HUDEP-2 (cell line): ENCODE data around the gene NPAS3.

Source experiments
- DNase-seq, 76 experiments: peaks; one replicate each; lab custom pipeline; 2025; ENCODE audit not compliant: unreplicated experiment in 76 of 76; lab: John Stamatoyannopoulos, UW

NPAS3 gene

DNA sequence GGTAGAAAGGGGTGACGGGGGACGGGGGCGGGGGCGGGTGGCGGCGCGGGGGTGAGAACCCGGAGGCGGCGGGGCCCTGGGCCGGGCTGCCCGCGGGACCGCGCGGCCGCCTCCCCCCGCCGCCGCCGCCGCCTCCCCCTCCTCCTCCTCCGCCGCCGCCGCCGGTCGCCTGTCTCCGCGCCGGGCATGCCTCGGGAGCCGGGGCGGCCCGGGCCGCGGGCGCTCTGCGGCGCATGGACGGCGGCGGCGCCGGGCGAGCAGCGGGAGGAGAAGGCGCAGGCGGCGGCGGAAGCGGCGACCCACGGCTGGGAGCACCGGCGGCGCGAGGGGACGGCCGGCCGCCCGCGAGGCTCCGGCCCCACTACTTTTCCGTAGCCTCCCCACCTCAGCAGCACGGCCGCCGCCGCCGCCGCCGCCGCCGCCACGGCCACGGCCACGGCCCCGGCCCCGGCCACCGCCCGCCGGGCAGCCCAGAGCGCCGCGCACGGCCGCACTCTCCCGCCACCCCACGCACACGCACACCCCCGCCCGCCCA, at the start of gene NPAS3:
NPAS3 (plus strand) TSS at position 161 of the 535 bp plus-strand sequence.
- no peak for DNase-seq

DNA sequence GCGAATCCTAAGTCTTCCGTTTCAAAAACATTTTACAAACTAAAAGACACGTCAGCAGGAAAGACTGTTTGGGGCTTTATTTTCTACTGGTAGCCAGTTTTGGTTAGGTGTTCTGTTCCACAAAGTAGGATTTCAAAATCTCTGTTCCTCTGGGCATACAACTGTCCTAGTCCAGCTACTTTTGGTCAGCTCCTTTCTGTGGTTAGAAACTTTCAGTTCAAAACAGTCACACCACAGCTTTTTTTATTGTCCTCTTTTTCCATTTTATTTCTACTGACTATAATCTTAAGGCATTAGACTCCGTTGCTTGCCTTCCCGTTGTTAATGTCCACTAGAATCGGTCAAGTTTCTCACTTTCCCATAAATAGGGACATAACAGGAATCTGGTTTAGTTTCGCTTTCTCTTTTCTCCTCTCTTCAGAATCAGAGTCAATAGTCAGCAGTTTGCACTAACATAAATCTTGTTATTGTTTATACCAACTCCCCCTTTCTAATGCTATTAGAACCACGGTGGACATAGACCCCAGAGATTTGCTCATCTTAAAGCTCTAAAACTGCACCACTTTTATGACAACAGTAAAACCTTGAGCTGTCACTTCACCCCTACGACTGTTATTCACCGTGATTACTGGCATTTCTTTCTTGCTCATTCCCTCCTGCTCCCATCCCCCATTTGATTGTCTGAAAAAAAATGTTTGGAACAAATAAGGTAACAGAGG, 41.5 kb upstream of the NPAS3 start:
- no peak for DNase-seq

DNA sequence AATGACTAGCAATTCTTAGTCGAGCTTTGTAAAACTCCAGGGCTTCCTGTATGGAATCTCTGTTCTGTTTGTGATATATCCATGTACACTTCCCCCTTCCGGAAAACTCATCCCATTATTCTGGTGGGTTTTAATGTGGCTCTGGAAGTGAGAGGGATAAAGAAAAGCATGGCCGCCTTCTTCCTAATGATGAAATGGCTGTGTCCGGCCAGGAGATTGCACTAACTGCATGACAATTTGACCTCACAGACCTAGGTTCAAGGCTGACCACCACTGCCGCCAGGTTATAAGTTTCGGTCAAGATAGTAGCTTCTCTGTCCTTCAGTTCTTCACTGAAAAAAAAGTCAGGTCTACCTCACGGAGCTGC, 41.0 kb upstream of the NPAS3 start:
- DNase-seq = no peak

DNA sequence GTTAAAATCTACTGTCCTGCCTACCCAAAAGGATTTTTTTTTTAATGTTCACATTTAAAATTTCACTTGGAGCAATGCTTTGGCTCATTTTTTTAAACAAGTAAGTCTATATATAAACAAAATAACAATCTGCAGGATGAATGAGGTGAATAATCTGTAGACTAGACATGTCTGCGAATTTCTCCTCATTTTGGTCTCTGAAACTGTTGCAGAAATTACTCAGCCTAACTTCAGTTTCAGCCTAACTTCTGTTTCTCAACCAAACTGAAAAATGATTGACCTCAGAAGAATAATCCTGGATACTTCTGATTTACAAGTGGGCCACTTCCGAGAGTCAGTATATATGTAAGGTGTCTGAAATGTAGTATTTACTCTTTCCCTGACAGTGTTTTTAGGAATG, 39.8 kb upstream of the NPAS3 start:
- DNase-seq = no peak

DNA sequence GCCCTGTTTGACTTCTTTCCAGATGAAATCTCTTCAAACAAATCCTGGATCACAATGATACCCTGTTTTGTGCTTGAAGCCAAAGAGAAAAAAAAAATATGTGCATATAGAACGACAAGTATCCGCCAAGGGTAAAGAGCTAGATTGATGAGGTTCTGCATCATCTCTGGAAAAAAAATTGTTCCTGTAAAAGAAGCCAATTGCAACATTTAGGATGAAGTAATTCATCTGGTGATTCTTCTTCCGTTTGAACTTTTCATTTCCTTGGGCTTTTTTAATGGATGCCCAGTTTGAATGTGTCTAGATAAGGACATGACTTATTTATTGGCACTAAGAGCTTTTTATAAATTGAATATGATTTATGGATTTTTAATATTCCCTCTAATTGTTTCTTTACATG, 38.1 kb upstream of the NPAS3 start:
- DNase-seq = no peak

DNA sequence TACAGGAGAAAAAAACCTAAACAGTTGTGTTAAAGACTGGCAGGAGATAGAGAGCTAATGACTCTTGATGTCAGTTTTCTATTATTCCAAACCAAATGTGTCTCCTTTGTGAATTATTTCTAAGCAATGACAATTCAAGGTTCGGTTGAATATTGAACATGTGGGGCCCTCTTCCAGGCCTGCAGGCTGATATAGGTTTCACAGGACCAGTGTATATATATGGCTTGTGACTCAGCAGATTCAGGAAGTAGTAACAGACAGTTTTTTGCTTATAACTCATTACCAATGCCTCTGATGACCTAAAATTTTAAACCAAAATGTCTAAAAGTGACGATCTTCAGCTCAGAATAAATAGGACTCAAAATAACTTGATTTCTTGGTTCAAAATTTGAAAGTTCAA, 33.7 kb upstream of the NPAS3 start:
- no peak for DNase-seq

DNA sequence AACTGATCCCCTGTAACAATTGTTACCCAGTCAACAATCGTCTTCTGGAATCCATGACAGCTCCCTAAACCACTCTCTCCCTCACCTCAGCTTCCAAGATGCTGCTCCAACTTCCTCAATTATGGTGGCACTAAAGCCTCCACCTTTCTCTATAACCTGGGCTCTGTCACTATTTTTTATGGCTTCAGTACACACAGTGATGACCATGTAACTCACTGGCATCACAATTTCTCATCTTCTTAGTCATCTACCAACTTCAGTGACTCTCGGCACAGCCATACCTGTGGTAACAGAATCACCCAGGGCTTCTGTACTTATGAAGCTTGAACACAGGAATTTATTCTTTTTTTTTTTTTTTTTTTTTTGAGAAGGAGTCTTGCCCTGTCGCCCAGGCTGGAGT, 32.0 kb upstream of the NPAS3 start:
- DNase-seq = no peak

DNA sequence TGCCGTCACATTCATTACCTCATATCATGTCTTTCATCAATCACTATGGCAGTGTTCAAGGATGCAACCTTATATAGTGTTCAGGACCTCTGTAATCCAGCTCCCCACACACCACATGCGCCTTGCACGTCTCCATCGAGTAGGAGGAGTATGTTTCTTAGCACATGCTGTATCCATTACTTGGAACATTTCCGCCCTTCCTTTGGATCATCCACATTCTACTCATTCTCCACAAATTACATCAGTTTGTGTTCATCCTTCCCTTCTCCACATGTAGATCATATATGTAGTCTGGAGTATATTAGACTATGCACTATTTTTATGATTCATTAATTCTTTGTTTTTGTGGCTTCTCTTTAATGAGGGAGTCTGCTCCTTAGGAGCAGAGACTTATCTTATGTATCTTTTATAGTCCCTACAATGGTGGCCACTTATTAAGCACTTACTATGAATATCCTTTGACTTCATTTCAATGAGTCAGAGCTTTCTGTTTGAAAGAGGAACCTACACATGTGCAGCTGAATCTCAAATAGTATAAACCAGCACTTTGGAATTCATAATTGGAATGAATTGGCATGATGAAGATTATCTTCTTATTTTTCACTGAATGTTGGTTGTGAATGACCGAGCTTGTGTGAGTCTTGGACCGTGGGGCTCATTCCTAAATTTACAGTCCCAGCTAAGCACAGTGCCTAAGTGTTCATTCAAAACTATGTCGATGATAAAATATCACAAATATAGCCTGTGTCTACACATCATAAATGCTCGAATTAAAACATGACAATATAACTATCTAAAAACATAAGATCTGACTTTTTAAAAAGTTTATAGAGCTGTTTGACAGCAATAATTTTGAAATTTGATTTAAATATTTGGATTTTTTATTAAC, 30.2 kb upstream of the NPAS3 start:
- DNase-seq = no peak

DNA sequence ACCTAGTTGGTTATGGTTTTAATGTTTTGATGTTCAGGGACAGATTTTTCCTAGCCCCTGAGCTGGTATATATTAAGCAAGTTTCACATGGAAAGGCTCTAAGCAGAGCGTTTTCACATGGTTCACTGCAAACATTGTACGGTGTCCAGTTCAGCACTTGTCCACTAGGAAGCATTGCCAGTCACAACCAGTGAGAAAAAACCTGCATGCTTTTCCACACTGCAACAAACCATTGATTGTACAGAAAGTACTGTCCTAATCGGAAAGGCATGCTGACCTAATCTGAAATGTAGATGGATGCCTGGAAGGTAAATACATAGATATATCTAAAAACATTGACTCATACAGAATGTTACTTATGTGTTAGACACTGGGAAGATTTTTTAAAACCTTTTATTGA, 25.0 kb upstream of the NPAS3 start:
- DNase-seq = no peak

DNA sequence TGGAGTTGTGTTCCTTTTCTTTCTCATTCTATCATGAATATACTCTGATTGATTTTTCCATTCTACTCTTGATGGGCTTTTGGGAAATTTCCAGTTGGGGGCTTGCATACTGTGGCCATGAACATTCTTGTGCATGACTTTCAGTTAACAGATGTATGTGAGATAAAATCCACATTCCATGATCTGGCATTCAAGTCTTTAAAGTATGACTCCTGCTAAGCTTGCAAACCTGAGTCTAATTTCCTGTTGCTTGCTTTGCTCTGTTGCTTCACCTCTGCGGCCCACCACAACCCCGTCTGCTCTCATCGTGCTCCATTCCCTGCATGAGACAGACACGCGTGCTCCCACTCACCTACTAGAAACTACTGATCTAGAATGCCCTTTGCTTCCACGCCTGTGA, 24.3 kb upstream of the NPAS3 start:
- no peak for DNase-seq

DNA sequence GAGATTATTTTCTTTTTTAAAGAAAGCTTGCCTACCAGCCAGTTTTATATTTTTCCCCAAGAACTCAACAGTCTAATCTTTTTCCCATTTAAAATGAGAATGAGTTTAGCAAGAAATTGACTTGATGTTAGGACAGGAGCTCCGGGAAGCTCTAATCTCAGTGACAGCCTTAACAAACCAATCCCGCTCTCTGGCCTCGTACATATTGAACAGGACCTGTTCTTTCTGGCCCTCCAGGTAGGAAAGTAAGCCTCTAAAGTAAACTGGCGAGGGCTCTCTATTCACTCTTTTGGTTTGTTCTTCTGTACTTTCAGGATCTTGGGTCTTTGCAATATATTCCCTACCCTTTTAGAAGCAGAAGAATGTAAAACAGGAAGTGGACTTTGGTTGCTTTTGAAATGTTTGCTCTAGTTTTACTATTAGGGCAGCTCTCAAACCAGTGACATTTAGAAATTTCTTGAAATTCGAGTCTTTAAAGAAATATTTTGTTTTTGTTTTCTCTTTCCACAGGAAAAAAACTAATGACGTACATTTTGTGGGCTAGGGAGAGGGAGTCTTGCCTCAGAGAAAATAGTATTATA, 17.9 kb upstream of the NPAS3 start:
- no peak for DNase-seq

DNA sequence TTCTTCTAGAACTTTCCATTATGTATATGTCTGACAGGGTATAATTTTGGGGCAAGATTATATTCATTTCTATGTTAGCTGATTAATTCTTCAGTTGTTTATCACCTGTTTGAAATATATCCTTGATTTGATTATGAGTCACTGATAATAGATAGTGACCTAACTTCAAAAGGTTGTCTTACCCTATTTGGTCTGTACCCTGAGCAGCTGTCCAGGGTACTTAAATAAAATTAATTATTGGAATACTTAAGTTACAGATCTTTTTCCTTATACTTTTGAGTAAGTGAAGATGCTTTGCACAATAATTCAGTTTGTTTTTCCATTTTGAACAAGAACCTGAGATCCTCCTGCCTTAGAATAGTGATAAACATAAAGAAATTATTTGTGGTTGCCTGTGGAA, 13.2 kb upstream of the NPAS3 start:
- no peak for DNase-seq

DNA sequence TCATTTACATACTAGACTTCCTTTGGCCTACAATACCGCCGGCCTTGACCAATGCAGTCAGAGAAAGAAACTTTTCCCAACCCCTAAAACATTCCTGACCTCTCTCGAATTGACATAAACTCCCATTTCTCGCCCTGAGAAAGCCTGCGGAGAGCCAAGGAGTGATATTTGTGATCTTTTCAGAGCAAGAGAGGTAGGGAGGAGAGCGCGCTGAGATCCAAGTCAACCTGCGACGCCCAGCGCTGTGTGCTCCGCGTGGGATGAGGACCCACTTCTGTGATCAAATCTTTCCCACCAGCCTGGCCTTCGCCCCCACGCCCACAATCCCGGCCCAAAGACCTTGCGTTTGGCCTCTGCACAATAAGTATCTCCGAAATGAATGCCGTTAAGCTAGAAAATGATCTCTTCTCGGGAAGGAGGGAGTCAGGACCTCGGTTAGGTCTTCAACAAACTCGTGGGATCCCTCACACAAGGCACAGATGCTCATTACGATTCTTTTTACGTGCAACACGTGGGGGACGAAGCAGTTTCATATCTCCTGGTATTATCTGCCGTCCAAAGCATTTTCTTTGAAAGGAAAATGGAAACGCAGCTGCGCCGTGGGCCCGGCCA, 6.3 kb upstream of the NPAS3 start:
- no peak for DNase-seq

DNA sequence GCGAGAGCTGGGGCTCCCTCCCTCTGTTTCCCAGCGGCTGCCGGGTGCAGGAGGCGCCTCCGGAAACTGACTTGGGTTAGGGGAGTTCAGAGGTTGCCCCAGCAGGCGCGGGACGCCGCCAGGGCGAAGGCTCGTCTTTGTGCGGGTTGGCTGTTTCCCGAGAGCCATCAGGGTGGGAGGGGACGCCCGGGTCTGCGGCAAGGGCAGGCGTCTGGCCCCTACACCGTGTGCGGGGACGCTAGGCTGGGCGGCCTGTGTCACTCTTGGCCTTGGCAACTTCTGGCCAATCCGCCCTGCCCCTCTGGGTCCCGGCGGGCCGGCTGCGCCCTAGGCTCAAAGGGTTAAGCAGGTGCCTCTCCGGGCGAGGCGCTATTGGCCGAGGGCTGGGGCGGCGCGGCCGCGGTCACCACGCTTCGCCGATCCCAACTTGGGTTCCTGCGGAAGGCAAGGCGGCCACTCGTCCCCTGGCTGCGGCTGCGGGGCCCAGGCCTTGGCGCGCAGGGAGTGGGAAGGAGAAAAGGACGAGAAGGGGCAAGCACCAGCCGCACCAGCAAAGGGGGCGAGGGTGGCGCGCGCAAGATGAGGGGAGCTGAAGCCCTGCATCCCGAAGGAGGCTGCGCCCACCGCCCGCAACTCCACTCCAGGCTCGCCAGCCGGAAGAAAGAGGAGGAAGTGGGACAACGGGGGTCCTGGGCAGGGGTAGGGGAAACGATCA, 5.6 kb upstream of the NPAS3 start:
- DNase-seq = no peak

DNA sequence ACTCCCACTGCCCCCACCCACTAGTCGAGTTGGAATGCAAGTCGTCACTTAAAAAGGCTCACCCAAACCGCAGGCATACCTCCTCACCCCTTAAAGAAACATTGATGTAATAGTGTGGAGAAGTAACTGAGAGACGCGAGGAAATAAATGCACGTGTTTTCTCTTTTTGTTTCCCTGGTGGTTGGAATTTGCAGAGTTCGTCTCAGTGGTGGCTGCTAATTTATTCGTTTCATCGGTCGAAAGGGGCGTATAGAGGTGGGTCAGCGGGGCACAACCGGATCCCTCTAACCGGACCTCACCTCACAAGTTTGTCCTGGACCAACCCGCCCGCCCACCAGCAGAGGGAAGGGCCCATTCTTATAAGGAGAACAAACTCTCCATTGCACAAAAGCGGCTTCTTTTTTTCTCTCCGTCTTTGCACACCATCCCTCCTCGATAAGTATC, 5.0 kb upstream of the NPAS3 start:
- DNase-seq = no peak

DNA sequence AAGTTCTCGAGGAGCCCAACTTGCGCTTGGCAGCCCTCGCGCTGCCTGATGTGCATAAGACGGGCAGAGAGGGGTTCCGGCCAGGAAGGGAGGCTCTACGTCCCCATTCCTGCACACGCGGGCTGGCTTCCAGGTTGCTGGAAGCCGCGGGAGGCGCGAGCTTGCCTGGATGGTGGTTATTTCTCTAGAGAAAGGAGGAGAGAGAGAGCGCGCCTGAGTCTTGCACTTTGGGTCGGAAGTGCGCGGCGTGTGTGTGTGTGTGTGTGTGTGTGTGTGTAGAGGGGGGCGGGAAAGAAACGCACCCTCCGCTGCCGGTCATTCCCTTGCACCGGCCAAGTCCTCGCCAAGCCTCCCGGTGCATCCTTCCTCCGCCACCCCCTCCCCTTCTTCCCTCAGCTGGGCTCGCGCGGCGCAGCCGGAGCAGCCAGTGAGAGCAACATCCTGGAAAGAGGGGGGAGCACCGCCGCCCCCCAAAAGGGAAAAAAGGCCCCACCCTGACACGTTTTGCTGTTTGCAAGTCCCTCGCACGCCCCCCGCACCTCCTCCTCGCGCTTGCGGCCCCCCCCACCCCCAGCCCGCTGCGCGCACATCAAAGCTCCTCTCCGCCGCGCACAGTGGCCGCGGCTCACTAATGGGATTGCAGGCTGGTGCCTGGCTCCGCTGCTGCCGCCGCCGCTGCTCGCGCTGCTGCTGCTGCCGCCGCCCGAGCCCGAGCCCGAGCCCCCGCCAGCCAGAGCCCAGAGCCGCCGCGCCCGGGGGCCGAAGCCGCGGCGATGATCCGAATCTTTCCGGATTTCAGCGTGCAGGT, 4.4 kb upstream of the NPAS3 start:
- no peak for DNase-seq

DNA sequence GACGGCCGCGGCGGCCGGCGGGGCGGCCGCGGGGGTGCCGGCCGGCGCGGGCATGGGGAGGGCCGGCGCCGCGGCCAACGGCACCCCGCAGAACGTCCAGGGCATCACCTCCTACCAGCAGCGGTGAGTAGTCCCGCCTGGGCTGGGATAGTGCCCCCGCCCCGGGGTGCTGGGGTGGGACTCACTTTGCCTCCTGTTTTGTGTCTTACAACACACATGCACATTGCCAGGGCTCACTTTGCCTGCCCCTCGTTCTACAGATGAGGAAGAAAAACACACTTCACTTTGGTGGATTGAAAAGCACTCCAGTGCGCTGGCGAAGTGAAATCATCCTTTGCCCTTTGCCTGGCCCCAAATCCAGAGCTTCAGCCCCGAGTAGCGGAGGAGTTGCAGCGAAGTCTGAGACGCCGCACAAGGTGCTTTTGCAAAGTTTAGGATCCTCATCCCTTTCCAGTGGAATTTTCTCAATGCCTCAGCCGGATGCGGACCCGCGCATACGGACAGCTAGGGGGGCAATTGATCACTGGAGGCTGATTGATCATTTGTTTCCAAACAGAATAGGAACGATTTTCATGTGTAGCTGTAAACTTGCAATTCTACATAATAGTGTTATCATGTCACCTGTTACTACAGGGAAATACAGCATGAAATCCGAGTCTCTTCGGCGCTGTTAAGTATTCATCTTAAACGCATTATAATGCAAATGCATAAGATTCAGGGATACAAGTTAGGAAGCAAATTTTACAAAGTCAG, 3.6 kb upstream of the NPAS3 start:
- no peak for DNase-seq

DNA sequence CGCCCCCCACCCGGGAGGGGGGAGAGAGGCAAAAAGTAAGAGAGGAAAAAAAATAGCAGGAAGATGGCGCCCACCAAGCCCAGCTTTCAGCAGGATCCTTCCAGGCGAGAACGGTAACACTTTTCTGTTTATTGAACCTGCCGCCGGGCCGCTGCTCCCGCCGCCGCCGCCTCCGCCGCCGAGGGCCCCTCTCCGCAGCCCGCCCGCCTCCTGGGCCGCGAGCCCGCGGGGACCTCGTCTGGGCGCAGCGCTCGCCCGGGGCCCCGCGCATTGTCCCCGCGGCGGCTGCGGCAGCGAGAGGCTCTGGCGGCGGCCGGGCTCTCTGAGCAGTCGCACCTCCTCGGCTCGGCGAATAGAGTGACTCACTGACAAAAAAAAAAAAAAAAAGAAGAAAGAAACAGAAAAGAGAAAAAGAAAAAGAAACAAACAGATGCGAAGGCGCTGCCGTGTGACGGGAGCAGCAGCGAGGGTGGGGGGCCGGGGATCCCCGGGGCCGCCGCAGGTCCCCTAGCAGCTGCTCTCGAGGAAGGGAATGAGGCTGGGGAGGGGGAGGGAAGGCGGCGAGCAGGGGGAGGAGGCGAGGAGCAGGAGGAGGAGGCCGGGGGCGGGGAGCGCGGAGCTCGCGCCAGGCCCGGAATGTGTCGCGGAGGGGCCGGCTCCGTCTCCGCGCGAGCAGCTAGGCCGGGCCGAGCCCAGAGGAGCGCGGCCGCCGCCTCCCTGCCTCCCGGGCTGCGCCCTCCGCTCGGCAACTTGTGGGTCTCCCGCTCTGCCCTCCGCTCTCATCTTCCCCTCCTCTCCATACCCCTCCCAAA, 781 bp downstream of the NPAS3 start:
- no peak for DNase-seq
